Stimulated activated CD8-positive, alpha-beta memory T cell treated with anti-CD3 and anti-CD28 coated beads, Interleukin-7, amount 100 ng/mL, for 48 hours (primary cell): Measurements from ENCODE around the gene ANGPTL1.
"Not testable (repeated sequence)": the region's sequence is repeated elsewhere in the genome, so short reads cannot be mapped to it uniquely, and the experiment has no call there.

ENCODE experiments used
- DNase-seq, 2 donors: peaks; one replicate each; pipeline ENCODE4 v3.0.0-alpha.2; 2020; ENCODE audit warnings: low read depth in 1 of 2; ENCODE audit errors: extremely low read depth in 1 of 2

The ANGPTL1 gene

DNA sequence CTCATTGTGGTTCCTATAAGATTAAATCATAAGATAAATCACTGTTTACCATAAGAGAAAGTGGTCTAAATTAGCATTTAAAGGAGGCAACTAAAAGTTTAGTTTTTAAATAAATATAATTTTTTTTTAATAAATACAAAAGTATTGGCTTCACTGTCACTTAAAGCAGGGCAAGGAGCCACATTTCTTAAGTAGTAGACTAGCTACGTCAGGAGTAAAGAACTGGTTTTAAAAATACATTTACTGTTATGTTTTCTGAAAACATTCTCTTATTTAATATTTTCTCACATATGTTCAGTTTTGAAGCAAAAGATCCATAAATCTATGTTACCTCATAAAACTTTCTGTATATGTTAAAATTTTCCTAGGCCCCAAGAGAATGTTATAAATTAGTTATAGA is 2.2 kb downstream of the ANGPTL1 start:
- no peak for DNase-seq

GRCh38 chr1:178867670-178868069 is 3.2 kb downstream of the ANGPTL1 start:
- no peak for DNase-seq

DNA sequence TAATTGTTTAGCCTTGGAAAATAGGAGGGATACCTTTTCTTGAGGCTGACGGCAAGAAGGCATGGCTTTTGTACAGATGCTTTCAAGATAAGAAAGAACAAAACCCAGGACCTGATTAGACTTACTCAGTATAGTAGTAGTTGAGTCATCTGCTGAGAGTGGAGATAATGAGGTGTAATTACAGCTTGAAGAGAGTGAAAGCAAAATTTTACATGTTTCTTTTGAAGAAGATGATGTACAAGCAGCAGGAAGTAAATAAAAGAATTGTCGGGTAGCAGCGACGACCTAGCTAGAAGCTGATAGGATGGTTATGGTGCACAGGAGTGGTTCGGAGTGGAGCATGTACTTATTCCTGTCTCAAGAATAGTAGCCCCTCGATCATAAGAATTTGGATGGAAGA is 6.6 kb downstream of the ANGPTL1 start:
- DNase-seq: no peak

- DNase-seq: no peak
Measured at GRCh38 chr1:178862864-178863263, 8.0 kb downstream of the ANGPTL1 start.

DNA sequence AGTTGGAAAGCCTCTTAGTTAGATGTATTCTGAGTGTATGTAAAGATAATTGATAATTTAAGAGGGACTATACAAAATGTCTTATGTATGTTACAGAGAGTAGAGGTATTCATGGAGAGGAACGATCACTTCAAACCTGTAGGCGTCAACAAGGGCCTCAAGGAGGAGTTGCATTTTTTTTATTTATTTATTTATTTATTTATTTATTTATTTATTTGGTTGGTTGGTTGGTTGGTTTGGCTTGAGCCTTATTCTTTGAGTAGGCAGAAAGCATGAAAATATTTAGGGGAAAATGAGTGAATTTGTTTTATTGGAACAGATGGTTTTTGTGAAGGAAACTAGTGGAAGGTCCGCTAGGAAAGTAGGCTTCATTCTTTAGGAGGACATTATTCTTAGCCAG is 8.5 kb downstream of the ANGPTL1 start:
- DNase-seq: no peak

DNA sequence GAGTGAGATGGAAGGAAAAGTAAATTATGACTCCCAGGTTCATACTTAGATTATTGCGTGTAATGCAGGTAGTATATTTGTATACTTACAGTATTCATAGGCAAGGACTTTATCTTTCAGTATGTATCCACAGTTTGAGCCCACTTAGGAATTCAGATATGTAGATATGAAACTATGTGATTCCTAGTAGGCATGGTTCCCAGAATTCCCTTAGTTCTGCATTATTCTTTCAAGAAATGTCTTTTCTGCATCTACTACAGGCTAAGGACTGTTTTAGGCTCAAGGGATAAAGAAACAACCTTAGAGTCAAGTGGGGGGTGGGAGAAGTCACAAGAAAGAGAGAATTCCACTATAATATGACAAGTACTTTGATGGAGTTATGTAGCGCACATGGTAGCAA is 13.8 kb downstream of the ANGPTL1 start:
- no peak for DNase-seq

GRCh38 chr1:178849918-178850317 is 21.0 kb downstream of the ANGPTL1 start:
- DNase-seq: no peak

DNA sequence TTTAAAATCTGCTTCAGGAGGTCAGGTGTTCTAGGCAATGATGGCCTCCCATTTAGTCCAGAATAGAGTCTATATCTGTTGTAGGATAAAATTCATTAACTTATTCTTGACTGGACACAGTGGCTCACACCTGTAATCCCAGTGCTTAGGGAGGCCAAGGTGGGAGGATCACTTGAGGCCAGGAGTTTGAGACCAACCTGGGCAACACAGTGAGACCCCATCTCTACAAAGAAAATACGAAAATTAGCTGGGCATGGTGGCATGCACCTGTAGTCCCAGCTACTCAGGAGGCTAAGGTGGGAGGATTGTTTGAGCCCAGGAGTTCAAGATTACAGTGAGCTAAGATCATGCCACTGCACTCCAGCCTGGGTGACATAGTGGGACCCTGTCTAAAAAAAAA is 23.0 kb downstream of the ANGPTL1 start:
- not testable (repeated sequence) for DNase-seq

DNA sequence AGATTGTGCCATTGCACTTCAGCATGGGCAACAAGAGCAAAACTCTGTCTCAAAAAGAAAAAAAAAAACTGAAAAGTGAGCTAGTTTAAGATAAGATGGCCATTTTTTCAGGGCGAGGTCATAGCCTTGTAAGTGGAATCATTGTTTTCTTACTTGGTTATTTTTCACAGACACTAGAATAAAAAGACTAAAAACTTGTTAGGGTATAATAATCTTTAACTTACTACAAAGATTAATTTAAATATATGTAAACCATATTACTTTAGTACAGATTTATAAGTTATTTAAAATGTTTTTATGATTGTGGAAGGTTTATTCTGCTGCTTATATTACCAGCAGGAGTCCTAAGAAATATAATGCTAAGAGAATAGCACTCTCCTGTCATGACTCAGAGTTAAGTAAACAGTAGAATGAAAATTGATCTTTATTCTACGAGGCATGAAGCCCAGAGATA is 23.5 kb downstream of the ANGPTL1 start:
- no peak for DNase-seq

- no peak for DNase-seq
Measured at GRCh38 chr1:178846306-178846705, 24.6 kb downstream of the ANGPTL1 start.

DNA sequence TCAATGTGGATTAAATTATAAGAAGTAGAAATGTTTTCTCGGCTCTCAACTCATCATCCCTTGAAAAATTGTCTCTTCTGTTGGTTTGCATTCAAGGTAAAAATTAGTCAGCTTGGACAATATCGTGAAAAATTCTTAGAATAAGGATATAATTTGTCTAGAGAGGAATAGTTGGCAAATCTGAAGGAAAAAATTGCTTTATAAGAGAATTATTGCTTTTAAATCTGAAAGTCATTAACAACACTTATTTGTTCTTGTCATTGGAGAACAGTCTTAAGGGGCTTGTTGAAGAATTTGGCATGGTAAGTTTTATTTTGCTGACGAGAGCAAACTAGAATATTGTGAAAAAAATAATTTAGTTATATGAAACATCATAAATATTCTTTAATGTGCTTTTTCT is 26.4 kb downstream of the ANGPTL1 start:
- DNase-seq: no peak

- no peak for DNase-seq
Measured at GRCh38 chr1:178825167-178825566, 45.7 kb downstream of the ANGPTL1 start.

DNA sequence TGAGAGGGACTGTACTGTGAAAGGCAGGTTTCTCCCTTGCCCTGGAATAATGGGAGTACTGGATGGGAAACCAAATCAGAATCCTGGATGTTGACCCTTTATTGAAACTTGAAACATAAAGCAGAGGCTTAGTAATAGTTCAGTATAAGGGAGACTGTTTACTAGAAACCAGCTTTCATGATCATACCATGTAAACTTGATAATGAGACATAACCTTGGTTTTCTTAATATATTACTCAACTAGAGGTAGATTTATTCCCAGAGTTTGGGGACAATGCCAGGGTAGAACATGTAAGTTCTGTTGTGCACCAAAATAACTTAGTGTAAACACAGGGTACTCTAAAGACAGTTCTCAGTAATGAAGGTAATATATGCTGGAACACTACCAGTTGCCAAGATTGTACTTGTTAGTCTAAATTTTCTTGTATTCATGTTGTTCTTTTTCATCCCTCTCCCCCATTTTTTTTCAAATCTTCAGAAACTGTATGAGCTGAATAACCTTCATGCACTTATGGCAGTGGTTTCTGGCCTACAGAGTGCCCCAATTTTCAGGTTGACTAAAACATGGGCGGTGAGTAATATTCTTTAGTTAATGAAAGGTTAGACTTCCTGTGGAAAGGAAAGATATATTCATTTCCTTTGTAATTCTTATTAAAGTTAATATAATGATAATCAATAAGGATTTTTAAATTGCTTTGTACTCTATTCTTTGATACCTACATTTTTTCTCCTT is 49.6 kb downstream of the ANGPTL1 start:
- no peak for DNase-seq

- no peak for DNase-seq
Measured at GRCh38 chr1:178819123-178819522, 51.8 kb downstream of the ANGPTL1 start.

DNA sequence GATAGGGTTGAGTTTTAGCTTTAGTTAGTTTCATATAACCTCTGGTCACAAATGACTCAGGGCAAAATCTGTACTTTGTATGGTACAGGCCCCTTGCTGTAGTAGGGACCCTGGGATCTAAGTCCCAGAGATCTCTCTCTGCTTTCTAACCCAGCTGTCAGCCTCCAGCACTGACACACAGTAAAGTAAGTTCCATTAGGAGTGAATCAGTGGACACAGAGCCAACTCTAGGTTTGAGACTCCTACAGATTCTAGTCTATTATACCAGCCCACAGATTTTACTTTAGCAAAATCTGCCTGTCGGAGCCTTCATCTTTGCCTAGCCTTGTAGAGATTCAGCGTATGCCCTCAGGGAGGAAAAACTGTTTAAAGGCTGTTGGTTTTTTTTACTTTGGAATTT is 52.5 kb downstream of the ANGPTL1 start:
- DNase-seq: no peak

- no peak for DNase-seq
Measured at GRCh38 chr1:178810585-178810984, 60.3 kb downstream of the ANGPTL1 start.

DNA sequence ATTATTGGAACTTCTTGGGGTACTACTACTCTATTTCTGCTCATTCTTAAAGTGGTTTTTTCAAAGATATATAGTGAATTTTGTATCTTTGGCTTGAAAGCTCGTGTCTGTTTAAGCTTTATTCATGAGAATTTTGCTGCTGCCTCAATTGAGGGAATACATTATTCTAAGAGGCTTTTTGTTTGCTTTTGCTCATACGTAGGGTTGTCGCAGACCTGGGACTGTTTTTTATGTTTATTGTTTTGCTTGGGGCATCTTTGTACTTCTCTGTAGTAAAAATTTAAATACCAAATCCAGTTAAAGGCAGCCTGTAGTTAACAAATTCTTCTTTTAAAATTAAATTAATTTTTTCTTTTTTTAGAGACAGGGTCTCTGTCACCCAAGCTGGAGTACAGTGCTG is 62.3 kb downstream of the ANGPTL1 start:
- no peak for DNase-seq

- no peak for DNase-seq
Measured at GRCh38 chr1:178806665-178807300, 64.1 kb downstream of the ANGPTL1 start.

- DNase-seq: no peak
Measured at GRCh38 chr1:178802873-178803272, 68.0 kb downstream of the ANGPTL1 start.
